Loucy (cell line): ENCODE measurements around the gene DIPK1B.

ENCODE experiments used
- H2AFZ ChIP-seq: fragments of 200-600 bp; sonication (generic); 2 replicates; pipeline ENCODE4 v1.6.0; 2016; ENCODE audit warnings: antibody characterized with exemption, mild to moderate bottlenecking, low read length, moderate library complexity
- H3F3A ChIP-seq: fragments of 200-600 bp; 2 replicates; pipeline ENCODE4 v1.6.0; 2016; ENCODE audit warnings: antibody characterized with exemption, low read depth, mild to moderate bottlenecking
- H3K27me3 ChIP-seq: fragments of 200-600 bp; sonication (generic); 2 replicates; pipeline ENCODE4 v1.6.1; 2014; ENCODE audit warnings: low read length, mild to moderate bottlenecking; ENCODE audit not compliant: insufficient read depth, poor library complexity, severe bottlenecking
- H3K36me3 ChIP-seq: fragments of 200-600 bp; sonication (generic); 2 replicates; pipeline ENCODE4 v1.6.1; 2016; ENCODE audit warnings: low read length; ENCODE audit not compliant: insufficient read depth
- H3K4me1 ChIP-seq: fragments of 200-600 bp; sonication (generic); 2 replicates; pipeline ENCODE4 v1.5.1; 2014; ENCODE audit warnings: low read length, mild to moderate bottlenecking; ENCODE audit not compliant: insufficient read depth, poor library complexity, severe bottlenecking
- H3K4me2 ChIP-seq: fragments of 200-600 bp; sonication (generic); 2 replicates; pipeline ENCODE4 v1.6.0; 2014; ENCODE audit warnings: antibody characterized with exemption, low read length, low read depth, mild to moderate bottlenecking; ENCODE audit not compliant: poor library complexity, severe bottlenecking
- H3K4me3 ChIP-seq: fragments of 200-600 bp; sonication (generic); 2 replicates; pipeline ENCODE4 v1.5.1; 2014; ENCODE audit warnings: low read length, mild to moderate bottlenecking, mixed read lengths; ENCODE audit not compliant: poor library complexity, severe bottlenecking
- H3K79me2 ChIP-seq: fragments of 200-600 bp; sonication (generic); 2 replicates; pipeline ENCODE4 v1.6.1; 2014; ENCODE audit warnings: low read length; ENCODE audit not compliant: insufficient read depth
- H3K9ac ChIP-seq: fragments of 200-600 bp; sonication (generic); 2 replicates; pipeline ENCODE4 v1.6.0; 2014; ENCODE audit warnings: mild to moderate bottlenecking, low read depth, low read length, moderate library complexity; ENCODE audit not compliant: poor library complexity, severe bottlenecking
- H3K9me2 ChIP-seq: fragments of 200-600 bp; sonication (generic); replicated peaks from 2 replicates; pipeline ENCODE4 v1.6.1; 2016; ENCODE audit warnings: low read depth, low read length, mixed read lengths
- H3K9me3 ChIP-seq: fragments of 200-600 bp; sonication (generic); 2 replicates; pipeline ENCODE4 v1.6.1; 2014; ENCODE audit warnings: mild to moderate bottlenecking, antibody characterized with exemption, low read length, low read depth; ENCODE audit not compliant: insufficient read depth
- H4K20me1 ChIP-seq: fragments of 200-600 bp; sonication (generic); 2 replicates; pipeline ENCODE4 v1.6.0; 2014; ENCODE audit warnings: antibody characterized with exemption, low read length, mild to moderate bottlenecking; ENCODE audit not compliant: insufficient read depth, poor library complexity, severe bottlenecking
- EZH2phosphoT487 ChIP-seq: fragments of 200-600 bp; IDR thresholded peaks from 2 replicates; pipeline ENCODE4 v1.6.1; 2018; ENCODE audit warnings: antibody characterized with exemption, mild to moderate bottlenecking, moderate library complexity, borderline replicate concordance
- TF ChIP-seq, protein P1 (sequence below): fragments of 200-600 bp; sonication (generic); conservative IDR thresholded peaks from 2 replicates; pipeline ENCODE4 v1.5.1; 2014; ENCODE audit warnings: mild to moderate bottlenecking, antibody characterized with exemption, low read length

DIPK1B gene

DNA sequence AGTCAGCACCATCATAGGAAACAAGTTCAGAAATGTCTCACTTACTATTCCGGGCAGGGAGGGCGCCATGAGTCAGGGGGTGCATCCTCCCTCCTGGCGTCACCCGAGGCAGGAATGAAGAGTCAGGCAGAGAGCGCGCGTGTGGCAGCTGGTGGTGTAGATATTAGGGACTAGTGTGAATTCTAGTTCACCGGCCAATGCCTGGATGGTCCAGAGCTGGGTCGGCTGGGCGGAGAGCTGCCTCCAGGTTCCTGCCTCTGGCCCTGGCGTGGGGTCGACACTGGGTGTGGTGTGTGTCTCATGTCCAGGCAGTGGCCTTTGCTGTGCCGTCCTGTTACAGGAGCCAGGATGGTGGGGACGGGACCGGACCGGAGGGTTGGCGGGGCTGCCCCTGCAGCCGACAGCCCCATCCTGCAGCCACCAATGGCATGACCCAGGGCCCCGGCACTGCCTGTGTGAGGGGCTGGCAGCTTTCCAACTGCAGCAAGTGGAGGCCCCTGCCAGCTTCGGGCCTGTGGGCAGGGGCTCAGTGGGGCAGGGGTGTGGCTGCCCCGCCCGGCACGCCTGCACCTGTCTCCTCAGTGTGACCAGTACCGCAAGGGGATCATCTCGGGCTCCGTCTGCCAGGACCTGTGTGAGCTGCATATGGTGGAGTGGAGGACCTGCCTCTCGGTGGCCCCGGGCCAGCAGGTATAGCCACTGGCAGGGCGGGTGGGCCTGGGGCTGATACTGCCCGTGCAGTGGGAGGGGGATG, 9.1 kb downstream of the DIPK1B start:
- H3K9ac ChIP-seq = no peak overlapping the region
- no peaks in the 10 kb centered on the region for H3K27me3 ChIP-seq
- no peak overlapping the region for H3K4me3 ChIP-seq
- peaks cover 10% of the 10 kb centered on the region for H3K4me1 ChIP-seq
- H3K36me3 ChIP-seq = peaks cover 31% of the 10 kb centered on the region; the same call in 1 of the 2 replicates
- no peaks in the 10 kb centered on the region for H3F3A ChIP-seq
- no peak for TF ChIP-seq EZH2phosphoT487
- TF ChIP-seq, protein P1, sequence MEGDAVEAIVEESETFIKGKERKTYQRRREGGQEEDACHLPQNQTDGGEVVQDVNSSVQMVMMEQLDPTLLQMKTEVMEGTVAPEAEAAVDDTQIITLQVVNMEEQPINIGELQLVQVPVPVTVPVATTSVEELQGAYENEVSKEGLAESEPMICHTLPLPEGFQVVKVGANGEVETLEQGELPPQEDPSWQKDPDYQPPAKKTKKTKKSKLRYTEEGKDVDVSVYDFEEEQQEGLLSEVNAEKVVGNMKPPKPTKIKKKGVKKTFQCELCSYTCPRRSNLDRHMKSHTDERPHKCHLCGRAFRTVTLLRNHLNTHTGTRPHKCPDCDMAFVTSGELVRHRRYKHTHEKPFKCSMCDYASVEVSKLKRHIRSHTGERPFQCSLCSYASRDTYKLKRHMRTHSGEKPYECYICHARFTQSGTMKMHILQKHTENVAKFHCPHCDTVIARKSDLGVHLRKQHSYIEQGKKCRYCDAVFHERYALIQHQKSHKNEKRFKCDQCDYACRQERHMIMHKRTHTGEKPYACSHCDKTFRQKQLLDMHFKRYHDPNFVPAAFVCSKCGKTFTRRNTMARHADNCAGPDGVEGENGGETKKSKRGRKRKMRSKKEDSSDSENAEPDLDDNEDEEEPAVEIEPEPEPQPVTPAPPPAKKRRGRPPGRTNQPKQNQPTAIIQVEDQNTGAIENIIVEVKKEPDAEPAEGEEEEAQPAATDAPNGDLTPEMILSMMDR = no peak
- H3K9me2 ChIP-seq = no peaks in the 10 kb centered on the region
- peaks cover 30% of the 10 kb centered on the region for H4K20me1 ChIP-seq
- no peak overlapping the region for H3K4me2 ChIP-seq
- H2AFZ ChIP-seq = no peak overlapping the region
- peaks cover 31% of the 10 kb centered on the region for H3K79me2 ChIP-seq
- no peaks in the 10 kb centered on the region for H3K9me3 ChIP-seq

DNA sequence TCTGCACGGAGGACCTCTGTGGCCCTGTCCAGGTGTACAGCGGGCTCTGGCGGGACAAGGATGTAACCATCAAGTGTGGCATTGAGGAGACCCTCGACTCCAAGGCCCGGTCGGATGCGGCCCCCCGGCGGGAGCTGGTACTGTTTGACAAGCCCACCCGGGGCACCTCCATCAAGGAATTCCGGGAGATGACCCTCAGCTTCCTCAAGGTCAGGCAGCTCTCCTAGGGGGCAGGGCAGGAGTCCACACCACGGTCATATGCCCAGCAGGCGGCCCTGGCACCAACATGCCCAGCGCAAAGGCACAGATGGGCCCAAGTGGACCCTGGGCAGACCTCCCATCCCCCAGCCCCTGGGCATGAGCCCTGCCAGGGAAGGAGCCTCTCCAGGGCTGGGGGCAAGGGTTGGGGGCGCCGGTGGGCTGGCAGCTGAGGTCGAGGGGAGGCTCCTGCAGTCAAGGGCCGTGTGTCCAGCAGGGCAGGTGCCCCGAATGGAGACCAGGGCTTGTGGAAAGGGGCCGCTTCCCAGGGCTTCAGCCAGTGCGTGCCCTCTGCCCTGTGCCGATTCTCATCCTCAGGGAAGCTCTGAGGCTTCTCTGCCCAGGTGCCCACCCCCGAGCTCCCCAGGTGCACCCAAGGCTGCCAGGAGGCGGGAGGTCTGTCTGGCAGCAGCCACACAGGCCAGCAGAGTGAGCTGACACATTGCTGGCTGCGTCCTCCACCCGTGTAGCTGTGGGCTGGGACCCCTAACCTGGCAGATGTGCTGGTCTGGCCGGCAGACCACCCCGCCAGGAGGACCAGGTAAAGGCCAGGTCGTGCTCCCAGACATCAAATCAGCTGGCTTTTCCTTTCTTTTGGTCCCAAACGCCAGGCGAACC, 10.0 kb downstream of the DIPK1B start:
- Histone ChIP-seq H3K36me3 (peaks cover 31% of the 10 kb centered on the region; the same call in 1 of the 2 replicates), H3K79me2 (peaks cover 39% of the 10 kb centered on the region), H2AFZ (no peak overlapping the region), H3K9ac (no peak overlapping the region), H3K4me2 (no peak overlapping the region), H4K20me1 (peaks cover 38% of the 10 kb centered on the region), H3K4me1 (peaks cover 15% of the 10 kb centered on the region), H3K4me3 (no peak overlapping the region), H3K9me3 (no peaks in the 10 kb centered on the region), H3K9me2 (no peaks in the 10 kb centered on the region), H3K27me3 (no peaks in the 10 kb centered on the region), H3F3A (no peaks in the 10 kb centered on the region)
- TF ChIP-seq, protein P1 = no peak
- TF ChIP-seq EZH2phosphoT487 = no peak

DNA sequence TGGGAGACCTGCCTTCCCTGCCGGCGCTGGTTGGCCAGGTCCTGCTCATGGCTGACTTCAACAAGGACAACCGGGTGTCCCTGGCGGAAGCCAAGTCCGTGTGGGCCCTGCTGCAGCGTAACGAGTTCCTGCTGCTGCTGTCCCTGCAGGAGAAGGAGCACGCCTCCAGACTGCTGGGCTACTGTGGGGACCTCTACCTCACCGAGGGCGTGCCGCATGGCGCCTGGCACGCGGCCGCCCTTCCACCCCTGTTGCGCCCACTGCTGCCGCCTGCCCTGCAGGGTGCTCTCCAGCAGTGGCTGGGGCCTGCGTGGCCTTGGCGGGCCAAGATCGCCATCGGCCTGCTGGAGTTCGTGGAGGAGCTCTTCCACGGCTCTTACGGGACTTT, 10.6 kb downstream of the DIPK1B start:
- Histone ChIP-seq H3K9ac (no peak overlapping the region), H3K4me3 (no peak overlapping the region), H4K20me1 (peaks cover 44% of the 10 kb centered on the region), H3K4me1 (peaks cover 15% of the 10 kb centered on the region), H3F3A (no peaks in the 10 kb centered on the region), H3K27me3 (no peaks in the 10 kb centered on the region), H3K9me3 (no peaks in the 10 kb centered on the region), H3K36me3 (peaks cover 31% of the 10 kb centered on the region; the same call in 1 of the 2 replicates), H3K4me2 (no peak overlapping the region), H3K79me2 (peaks cover 45% of the 10 kb centered on the region), H3K9me2 (no peaks in the 10 kb centered on the region), H2AFZ (no peak overlapping the region)
- no peak for TF ChIP-seq EZH2phosphoT487
- TF ChIP-seq, protein P1 = no peak
